ENCODE data around the gene ALKBH8.
"Not testable (repeated sequence)": the region's sequence is repeated elsewhere in the genome, so short reads cannot be mapped to it uniquely, and the experiment has no call there.

DNA sequence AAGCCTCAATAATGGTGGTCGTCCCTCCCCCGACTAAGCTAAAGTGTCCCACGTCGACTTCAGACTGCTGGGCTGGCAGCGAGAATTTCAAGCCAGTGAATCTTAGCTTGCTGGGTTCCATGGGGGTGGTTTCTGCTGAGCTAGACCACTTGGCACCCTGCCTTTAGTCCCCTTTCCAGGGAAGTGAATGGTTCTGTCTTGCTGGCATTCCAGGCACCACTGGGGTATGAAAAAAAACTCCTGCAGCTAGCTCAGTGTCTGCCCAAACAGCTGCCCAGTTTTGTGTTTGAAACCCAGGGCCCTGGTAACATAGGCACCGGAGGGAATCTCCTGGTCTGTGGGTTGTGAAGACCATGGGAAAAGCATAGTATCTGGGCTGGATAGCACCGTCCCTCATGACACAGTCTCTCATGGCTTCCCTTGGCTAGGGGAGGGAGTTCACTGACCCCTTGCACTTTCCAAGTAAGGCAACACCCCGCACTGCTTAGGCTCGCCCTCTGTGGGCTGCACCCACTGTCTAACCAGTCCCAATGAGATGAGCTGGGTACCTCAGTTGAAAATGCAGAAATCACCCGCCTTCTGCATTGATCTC, 99.2 kb downstream of the ALKBH8 start:
- TF ChIP-seq, protein P1, sequence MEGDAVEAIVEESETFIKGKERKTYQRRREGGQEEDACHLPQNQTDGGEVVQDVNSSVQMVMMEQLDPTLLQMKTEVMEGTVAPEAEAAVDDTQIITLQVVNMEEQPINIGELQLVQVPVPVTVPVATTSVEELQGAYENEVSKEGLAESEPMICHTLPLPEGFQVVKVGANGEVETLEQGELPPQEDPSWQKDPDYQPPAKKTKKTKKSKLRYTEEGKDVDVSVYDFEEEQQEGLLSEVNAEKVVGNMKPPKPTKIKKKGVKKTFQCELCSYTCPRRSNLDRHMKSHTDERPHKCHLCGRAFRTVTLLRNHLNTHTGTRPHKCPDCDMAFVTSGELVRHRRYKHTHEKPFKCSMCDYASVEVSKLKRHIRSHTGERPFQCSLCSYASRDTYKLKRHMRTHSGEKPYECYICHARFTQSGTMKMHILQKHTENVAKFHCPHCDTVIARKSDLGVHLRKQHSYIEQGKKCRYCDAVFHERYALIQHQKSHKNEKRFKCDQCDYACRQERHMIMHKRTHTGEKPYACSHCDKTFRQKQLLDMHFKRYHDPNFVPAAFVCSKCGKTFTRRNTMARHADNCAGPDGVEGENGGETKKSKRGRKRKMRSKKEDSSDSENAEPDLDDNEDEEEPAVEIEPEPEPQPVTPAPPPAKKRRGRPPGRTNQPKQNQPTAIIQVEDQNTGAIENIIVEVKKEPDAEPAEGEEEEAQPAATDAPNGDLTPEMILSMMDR (IDR thresholded peaks at IDR 0.05; ENCODE audit: poor library complexity) = not testable (repeated sequence)
- not testable (repeated sequence) for TF ChIP-seq EZH2 (IDR thresholded peaks at IDR 0.05; ENCODE audit: borderline replicate concordance); EZH2phosphoT487 (IDR thresholded peaks at IDR 0.05; ENCODE audit: low read depth, severe bottlenecking, unreplicated experiment)

All from hepatocyte (in vitro differentiated cells).